NCI-H2196 (cell line): ENCODE measurements around the gene DYTN.

Source experiments
- DNase-seq: peaks from one replicate; lab custom pipeline; 2025; ENCODE audit not compliant: unreplicated experiment; lab: John Stamatoyannopoulos, UW

DYTN gene

GRCh38 chr2:206701952-206702605 lies 16.1 kb downstream of the DYTN start:
- DNase-seq, result no peak

GRCh38 chr2:206700156-206700555 lies 18.0 kb downstream of the DYTN start:
- DNase-seq, result no peak

GRCh38 chr2:206698811-206699210 lies 19.4 kb downstream of the DYTN start:
- no peak for DNase-seq

GRCh38 chr2:206696910-206697309 lies 21.3 kb downstream of the DYTN start:
- DNase-seq, result no peak

GRCh38 chr2:206693399-206694137 lies 24.6 kb downstream of the DYTN start:
- peak; percentile 79 for DNase-seq

GRCh38 chr2:206692971-206693370 lies 25.2 kb downstream of the DYTN start:
- DNase-seq, result no peak

- no peak for DNase-seq
Measured at GRCh38 chr2:206688990-206689389, 29.2 kb downstream of the DYTN start.

GRCh38 chr2:206688453-206688852 lies 29.7 kb downstream of the DYTN start:
- no peak for DNase-seq

GRCh38 chr2:206683546-206683945 lies 34.6 kb downstream of the DYTN start:
- no peak for DNase-seq

- no peak for DNase-seq
Measured at GRCh38 chr2:206670531-206671319, 47.5 kb downstream of the DYTN start.

GRCh38 chr2:206665251-206665650 lies 52.9 kb downstream of the DYTN start:
- no peak for DNase-seq

GRCh38 chr2:206657087-206657486 lies 61.1 kb downstream of the DYTN start:
- no peak for DNase-seq

- no peak for DNase-seq
Measured at GRCh38 chr2:206647985-206648384, 70.2 kb downstream of the DYTN start.

GRCh38 chr2:206642075-206643025 lies 75.8 kb downstream of the DYTN start, which contains the start of gene FAM237A:
Gene FAM237A, plus strand, starts transcription at chr2:206642487. Its CDS starts 1,750 bp downstream, at chr2:206644237.
- no peak for DNase-seq

GRCh38 chr2:206641226-206641625 lies 77.0 kb downstream of the DYTN start:
- DNase-seq, result no peak

GRCh38 chr2:206639636-206640035 lies 78.6 kb downstream of the DYTN start:
- DNase-seq, result no peak

- no peak for DNase-seq
Measured at GRCh38 chr2:206635015-206635414, 83.2 kb downstream of the DYTN start.

GRCh38 chr2:206631340-206631739 lies 86.9 kb downstream of the DYTN start:
- DNase-seq, result no peak

GRCh38 chr2:206627632-206628031 lies 90.6 kb downstream of the DYTN start:
- no peak for DNase-seq

- DNase-seq, result no peak
Measured at GRCh38 chr2:206626108-206626507, 92.1 kb downstream of the DYTN start.

GRCh38 chr2:206619011-206619410 lies 99.2 kb downstream of the DYTN start:
- no peak for DNase-seq
